Ishikawa (cell line): ENCODE data around the gene RBPJL.

Source experiments
- EP300 ChIP-seq: IDR thresholded peaks from 2 replicates; pipeline ENCODE4 v1.6.1; 2012; ENCODE audit warnings: borderline replicate concordance
- TF ChIP-seq, protein P1 (sequence below): IDR thresholded peaks from 2 replicates; pipeline ENCODE4 v1.6.1; 2012; ENCODE audit warnings: low read depth, mild to moderate bottlenecking

DNA sequence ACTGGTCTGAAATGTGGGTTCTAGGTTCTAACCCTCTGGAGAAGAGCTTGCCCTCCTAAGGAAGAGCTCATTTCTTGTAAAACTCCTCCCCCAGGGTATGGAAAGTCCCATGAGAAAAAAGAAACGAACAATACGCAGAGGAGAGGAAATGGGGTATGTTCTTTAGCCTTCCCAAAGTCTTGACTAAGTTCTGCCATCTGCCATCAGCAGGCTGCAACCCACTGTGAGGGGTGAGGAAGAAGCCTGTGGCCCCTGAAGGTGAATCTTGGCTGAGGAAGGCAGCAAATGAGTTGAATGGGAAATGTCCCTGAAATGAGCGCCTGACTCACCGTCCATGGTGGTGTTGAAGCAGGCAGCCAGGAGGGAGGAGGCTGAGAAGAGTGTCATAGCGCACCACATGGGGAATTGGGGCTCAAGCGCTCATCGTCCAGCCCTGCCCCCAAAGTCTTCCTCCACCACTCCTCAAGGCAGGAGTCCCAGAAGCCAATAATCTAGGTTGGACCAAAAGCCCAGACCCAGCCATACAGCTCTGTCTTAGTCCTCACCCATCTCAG lies 11.8 kb downstream of the RBPJL start:
- no peak for TF ChIP-seq EP300
- TF ChIP-seq, protein P1, sequence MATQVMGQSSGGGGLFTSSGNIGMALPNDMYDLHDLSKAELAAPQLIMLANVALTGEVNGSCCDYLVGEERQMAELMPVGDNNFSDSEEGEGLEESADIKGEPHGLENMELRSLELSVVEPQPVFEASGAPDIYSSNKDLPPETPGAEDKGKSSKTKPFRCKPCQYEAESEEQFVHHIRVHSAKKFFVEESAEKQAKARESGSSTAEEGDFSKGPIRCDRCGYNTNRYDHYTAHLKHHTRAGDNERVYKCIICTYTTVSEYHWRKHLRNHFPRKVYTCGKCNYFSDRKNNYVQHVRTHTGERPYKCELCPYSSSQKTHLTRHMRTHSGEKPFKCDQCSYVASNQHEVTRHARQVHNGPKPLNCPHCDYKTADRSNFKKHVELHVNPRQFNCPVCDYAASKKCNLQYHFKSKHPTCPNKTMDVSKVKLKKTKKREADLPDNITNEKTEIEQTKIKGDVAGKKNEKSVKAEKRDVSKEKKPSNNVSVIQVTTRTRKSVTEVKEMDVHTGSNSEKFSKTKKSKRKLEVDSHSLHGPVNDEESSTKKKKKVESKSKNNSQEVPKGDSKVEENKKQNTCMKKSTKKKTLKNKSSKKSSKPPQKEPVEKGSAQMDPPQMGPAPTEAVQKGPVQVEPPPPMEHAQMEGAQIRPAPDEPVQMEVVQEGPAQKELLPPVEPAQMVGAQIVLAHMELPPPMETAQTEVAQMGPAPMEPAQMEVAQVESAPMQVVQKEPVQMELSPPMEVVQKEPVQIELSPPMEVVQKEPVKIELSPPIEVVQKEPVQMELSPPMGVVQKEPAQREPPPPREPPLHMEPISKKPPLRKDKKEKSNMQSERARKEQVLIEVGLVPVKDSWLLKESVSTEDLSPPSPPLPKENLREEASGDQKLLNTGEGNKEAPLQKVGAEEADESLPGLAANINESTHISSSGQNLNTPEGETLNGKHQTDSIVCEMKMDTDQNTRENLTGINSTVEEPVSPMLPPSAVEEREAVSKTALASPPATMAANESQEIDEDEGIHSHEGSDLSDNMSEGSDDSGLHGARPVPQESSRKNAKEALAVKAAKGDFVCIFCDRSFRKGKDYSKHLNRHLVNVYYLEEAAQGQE = no peak
